Ureter (tissue), 1 donor: ENCODE measurements around the gene SCUBE2. TPM values are rescaled to one million over a fixed set of nuclear protein-coding genes. Genes with fewer than 3 reads are reported as not detected.
"Not testable (repeated sequence)": the region's sequence is repeated elsewhere in the genome, so short reads cannot be mapped to it uniquely, and the experiment has no call there.

Experiments
- DNase-seq: peaks from one replicate; pipeline ENCODE4 v3.0.0-alpha.2; 2020; ENCODE audit warnings: low spot score
- total RNA-seq: library from RNA; stranded (reverse); gene quantifications from one replicate; pipeline ENCODE4 v1.2.4, GENCODE V29; 2023
- donor health status: DM: yes; HTN: yes; CAD: no.

The SCUBE2 gene
- total RNA-seq, 1 donor from 2014 or later, result 357 TPM

- DNase-seq, result no peak
Measured at GRCh38 chr11:9008661-9009060, 82.7 kb downstream of the SCUBE2 start.

- DNase-seq, result no peak
Measured at GRCh38 chr11:9008011-9008550, 83.3 kb downstream of the SCUBE2 start.

- no peak for DNase-seq
Measured at GRCh38 chr11:9005087-9005486, 86.3 kb downstream of the SCUBE2 start.

- no peak for DNase-seq
Measured at GRCh38 chr11:9004183-9004926, 87.0 kb downstream of the SCUBE2 start.

- peak; percentile 67 for DNase-seq
Measured at GRCh38 chr11:9003573-9004182, 87.7 kb downstream of the SCUBE2 start, which contains the start of gene NRIP3. Gene NRIP3, minus strand, starts transcription at chr11:9004001. Its CDS starts 66 bp downstream, at chr11:9003935.

- DNase-seq, result no peak
Measured at GRCh38 chr11:9002920-9003572, 88.4 kb downstream of the SCUBE2 start.

- no peak for DNase-seq
Measured at GRCh38 chr11:9001736-9002135, 89.7 kb downstream of the SCUBE2 start.

- no peak for DNase-seq
Measured at GRCh38 chr11:8998017-8998416, 93.4 kb downstream of the SCUBE2 start.

GRCh38 chr11:8997451-8997850, 93.9 kb downstream of the SCUBE2 start:
- no peak for DNase-seq

- no peak for DNase-seq
Measured at GRCh38 chr11:8989453-8989852, 101.9 kb downstream of the SCUBE2 start.

GRCh38 chr11:8988329-8989234, 102.8 kb downstream of the SCUBE2 start:
- no peak for DNase-seq

GRCh38 chr11:8987446-8987845, 104.0 kb downstream of the SCUBE2 start:
- DNase-seq, result no peak

- DNase-seq, result not testable (repeated sequence)
Measured at GRCh38 chr11:8986772-8987171, 104.6 kb downstream of the SCUBE2 start.

- DNase-seq, result no peak
Measured at GRCh38 chr11:8985462-8985861, 105.9 kb downstream of the SCUBE2 start.

GRCh38 chr11:8983552-8983951, 107.8 kb downstream of the SCUBE2 start:
- no peak for DNase-seq

GRCh38 chr11:8980485-8980884, 110.9 kb downstream of the SCUBE2 start:
- DNase-seq, result no peak

- not testable (repeated sequence) for DNase-seq
Measured at GRCh38 chr11:8979365-8979764, 112.0 kb downstream of the SCUBE2 start.

- no peak for DNase-seq
Measured at GRCh38 chr11:8973121-8973520, 118.3 kb downstream of the SCUBE2 start.

GRCh38 chr11:8971924-8972316, 119.5 kb downstream of the SCUBE2 start:
- DNase-seq, result no peak

GRCh38 chr11:8971196-8971923, 120.0 kb downstream of the SCUBE2 start:
- no peak for DNase-seq
